HepG2 (cell line): Measurements from ENCODE around the gene CTF1. TPM values are rescaled to one million over a fixed set of nuclear protein-coding genes. Genes with fewer than 3 reads are reported as not detected.

Experiments used
- ATF7-NPFF ChIP-seq: sonication (generic); formaldehyde crosslinking; IDR thresholded peaks from 2 replicates; pipeline ENCODE4 v1.8.1; 2023; ENCODE audit warnings: mild to moderate bottlenecking, low read depth, missing genetic modification reagents, moderate library complexity
- GFI1 ChIP-seq: sonication (generic); formaldehyde crosslinking; IDR thresholded peaks from 2 replicates; pipeline ENCODE4 v1.5.0; 2020; ENCODE audit warnings: missing genetic modification reagents, mild to moderate bottlenecking, borderline replicate concordance
- HOXA7 ChIP-seq: sonication (generic); formaldehyde crosslinking; IDR thresholded peaks from 2 replicates; pipeline ENCODE4 v1.8.1; 2022; ENCODE audit warnings: mild to moderate bottlenecking, missing genetic modification reagents, moderate library complexity
- LCORL ChIP-seq, 2 experiments: fragments of 450-650 bp in 1 of 2; sonication (generic) in 1 of 2; formaldehyde crosslinking in 1 of 2; IDR thresholded peaks; 2 replicates each; pipeline versions ENCODE4 v1.5.0 to v1.6.1; 2017 to 2020; ENCODE audit warnings: antibody characterized with exemption in 1 of 2, missing genetic modification reagents in 1 of 2
- MEIS1 ChIP-seq: sonication (generic); formaldehyde crosslinking; IDR thresholded peaks from 2 replicates; pipeline ENCODE4 v1.9.0; 2021; ENCODE audit warnings: mild to moderate bottlenecking, missing genetic modification reagents, moderate library complexity, borderline replicate concordance
- MTA1 ChIP-seq: sonication (generic); formaldehyde crosslinking; IDR thresholded peaks from 2 replicates; pipeline ENCODE4 v1.4.0; 2020; ENCODE audit warnings: missing genetic modification reagents, mild to moderate bottlenecking, borderline replicate concordance
- MXI1 ChIP-seq: IDR thresholded peaks from 3 replicates; pipeline ENCODE4 v1.6.1; 2012; ENCODE audit warnings: low read depth, low read length, inconsistent platforms, borderline replicate concordance
- NR2F6 ChIP-seq, 2 experiments: IDR thresholded peaks; 2 replicates each; pipeline ENCODE4 v1.6.1; 2016; ENCODE audit warnings: antibody characterized with exemption in 1 of 2, mild to moderate bottlenecking in 1 of 2
- PITX1 ChIP-seq: sonication (generic); formaldehyde crosslinking; IDR thresholded peaks from 2 replicates; pipeline ENCODE4 v1.5.1; 2020; ENCODE audit warnings: mild to moderate bottlenecking, missing genetic modification reagents
- RBM39 ChIP-seq: fragments of 200-400 bp; formaldehyde crosslinking; IDR thresholded peaks from one replicate; pipeline ENCODE4 v1.6.1; 2018; ENCODE audit warnings: antibody characterized with exemption, mild to moderate bottlenecking, low read depth, low read length; ENCODE audit not compliant: poor library complexity, severe bottlenecking
- SALL2 ChIP-seq: sonication (generic); formaldehyde crosslinking; IDR thresholded peaks from 2 replicates; pipeline ENCODE4 v1.8.1; 2023; ENCODE audit warnings: mild to moderate bottlenecking, missing genetic modification reagents, inconsistent platforms
- SP140L ChIP-seq: sonication (generic); formaldehyde crosslinking; IDR thresholded peaks from 2 replicates; pipeline ENCODE4 v1.4.0; 2020; ENCODE audit warnings: missing genetic modification reagents, borderline replicate concordance
- SP2 ChIP-seq: sonication (generic); formaldehyde crosslinking; IDR thresholded peaks from 2 replicates; pipeline ENCODE4 v1.5.1; 2020; ENCODE audit warnings: mild to moderate bottlenecking, missing genetic modification reagents
- SPEN ChIP-seq: sonication (generic); formaldehyde crosslinking; IDR thresholded peaks from 2 replicates; pipeline ENCODE4 v1.5.1; 2020; ENCODE audit warnings: low read depth, mild to moderate bottlenecking, missing genetic modification reagents
- TEAD2 ChIP-seq: sonication (generic); formaldehyde crosslinking; IDR thresholded peaks from 2 replicates; pipeline ENCODE4 v1.9.0; 2021; ENCODE audit warnings: missing genetic modification reagents
- ZNF205 ChIP-seq: IDR thresholded peaks from 2 replicates; pipeline ENCODE4 v1.6.1; 2018; ENCODE audit warnings: missing biosample characterization, missing genetic modification reagents
- ZNF235 ChIP-seq: sonication (generic); formaldehyde crosslinking; IDR thresholded peaks from 2 replicates; pipeline ENCODE4 v1.8.1; 2023; ENCODE audit warnings: mild to moderate bottlenecking, missing genetic modification reagents, borderline replicate concordance
- ZNF367 ChIP-seq: sonication (generic); formaldehyde crosslinking; IDR thresholded peaks from 2 replicates; pipeline ENCODE4 v1.4.0; 2020; ENCODE audit warnings: missing genetic modification reagents, borderline replicate concordance
- ZNF547 ChIP-seq: sonication (generic); formaldehyde crosslinking; IDR thresholded peaks from 2 replicates; pipeline ENCODE4 v1.5.1; 2020; ENCODE audit warnings: mild to moderate bottlenecking, missing genetic modification reagents
- ZNF549 ChIP-seq: sonication (generic); formaldehyde crosslinking; IDR thresholded peaks from 2 replicates; pipeline ENCODE4 v1.5.0; 2020; ENCODE audit warnings: missing genetic modification reagents
- ZNF713 ChIP-seq: sonication (generic); formaldehyde crosslinking; IDR thresholded peaks from 2 replicates; pipeline ENCODE4 v1.4.0; 2020; ENCODE audit warnings: mild to moderate bottlenecking, missing genetic modification reagents
- ZNF775 ChIP-seq: sonication (generic); formaldehyde crosslinking; IDR thresholded peaks from 2 replicates; pipeline ENCODE4 v1.4.0; 2020; ENCODE audit warnings: missing genetic modification reagents, mild to moderate bottlenecking, moderate library complexity, borderline replicate concordance
- ZNF782 ChIP-seq: sonication (generic); formaldehyde crosslinking; IDR thresholded peaks from 2 replicates; pipeline ENCODE4 v1.4.0; 2020; ENCODE audit warnings: missing genetic modification reagents, mild to moderate bottlenecking, borderline replicate concordance
- ZNF841 ChIP-seq: sonication (generic); formaldehyde crosslinking; IDR thresholded peaks from 2 replicates; pipeline ENCODE4 v1.8.1; 2023; ENCODE audit warnings: missing genetic modification reagents, borderline replicate concordance
- polyA plus RNA-seq, 8 experiments: library from polyadenylated mRNA; depleted of rRNA in 3 of 8; stranded (reverse) in 7 of 8; unstranded in 1 of 8; fragments of >200 nt; fragmentation: Illumina TruSeq in 4 of 8; extraction: Trizol in 4 of 8; gene quantifications; 2 replicates each; pipeline versions ENCODE4 v1.2.1 to v1.2.3, GENCODE V29; 2011 to 2016; ENCODE audit warnings: low read depth in 4 of 8, missing spikeins in 1 of 8, mixed read lengths in 1 of 8; ENCODE audit not compliant: insufficient read depth in 1 of 8
- total RNA-seq, 5 experiments: library from RNA; depleted of rRNA; stranded (reverse); fragments of >200 nt; fragmentation: Illumina TruSeq; extraction: Trizol; gene quantifications; 2 replicates each; pipeline ENCODE4 v1.2.3, GENCODE V29; 2016; ENCODE audit warnings: low read depth in 1 of 5
- TF ChIP-seq, protein P1 (sequence below): IDR thresholded peaks from 2 replicates; pipeline ENCODE4 v1.6.1; 2012; ENCODE audit warnings: inconsistent platforms
- TF ChIP-seq, protein P2 (sequence below): sonication (generic); formaldehyde crosslinking; IDR thresholded peaks from 2 replicates; pipeline ENCODE4 v1.4.0; 2020; ENCODE audit warnings: missing genetic modification reagents, borderline replicate concordance
- TF ChIP-seq, protein P3 (sequence below): sonication (generic); formaldehyde crosslinking; IDR thresholded peaks from 2 replicates; pipeline ENCODE4 v1.9.0; 2022; ENCODE audit warnings: missing genetic modification reagents, mild to moderate bottlenecking, borderline replicate concordance

The CTF1 gene
- total and polyA plus RNA-seq, 2 of the 13 experiments (the other 11 are each of a cell fraction or from before 2014, with no cell fraction given) = 0.13 to 1.8 TPM

DNA sequence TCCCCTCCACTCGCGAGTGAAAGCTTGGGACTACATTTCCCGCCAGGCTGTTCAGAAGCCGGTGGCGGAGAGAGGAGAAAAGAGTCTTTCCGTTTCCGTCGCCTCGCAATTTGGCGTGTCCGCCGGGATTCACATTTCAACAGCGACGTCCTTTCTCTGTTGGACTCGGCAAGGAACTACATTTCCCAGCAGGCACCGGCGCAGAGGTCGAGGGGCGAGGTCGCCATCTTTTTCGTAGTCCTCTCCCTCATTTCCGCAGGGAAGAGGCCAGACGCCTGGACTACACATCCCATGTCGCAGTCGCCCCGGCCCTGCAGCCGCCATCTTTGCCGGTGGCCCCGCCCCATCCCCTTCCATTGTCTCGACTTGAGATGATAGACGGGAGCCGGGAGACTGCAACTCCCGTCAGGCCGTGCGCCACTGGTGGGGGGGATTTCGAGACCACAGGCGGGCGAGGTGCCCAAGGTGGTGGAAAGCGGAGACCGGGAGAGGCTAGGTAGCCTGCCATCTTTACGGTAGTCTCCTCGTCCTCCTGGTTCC lies 26.1 kb downstream of the CTF1 start (continued):
- TF ChIP-seq ATF7-NPFF (CRISPR knock-in tag) (no peak), ZNF782 (CRISPR knock-in tag) (no peak; the same call in 1 of the 2 replicates), TEAD2 (CRISPR knock-in tag) (no peak), ZNF713 (no peak), MTA1 (CRISPR knock-in tag) (no peak), SPEN (CRISPR knock-in tag) (peak; percentile 61), GFI1 (no peak), NR2F6 (IDR thresholded peaks at IDR 0.05) (peak; percentile 72; the same call in 1 of the 2 replicates), NR2F6 (CRISPR knock-in tag; IDR thresholded peaks at IDR 0.05) (peak; percentile 71), ZNF367 (CRISPR knock-in tag) (no peak), LCORL (IDR thresholded peaks at IDR 0.05) (no peak), LCORL (CRISPR knock-in tag; IDR thresholded peaks at IDR 0.05) (peak; percentile 47), SALL2 (CRISPR knock-in tag) (peak; percentile 82), MXI1 (peak; percentile 85; the same call in 2 of the 3 replicates), ZNF205 (CRISPR knock-in tag) (0 out of 2 replicates have a peak, but pooled peaks have one; percentile 47), HOXA7 (no peak), ZNF549 (CRISPR knock-in tag) (no peak), RBM39 (peak; percentile 17), ZNF775 (CRISPR knock-in tag) (no peak), SP140L (no peak), MEIS1 (no peak), ZNF841 (CRISPR knock-in tag) (no peak), PITX1 (CRISPR knock-in tag) (no peak; the same call in 1 of the 2 replicates), SP2 (CRISPR knock-in tag) (peak; percentile 72; the same call in 1 of the 2 replicates), ZNF547 (CRISPR knock-in tag) (no peak; the same call in 1 of the 2 replicates), ZNF235 (CRISPR knock-in tag) (0 out of 2 replicates have a peak, but pooled peaks have one; percentile 72)
- TF ChIP-seq, protein P1, sequence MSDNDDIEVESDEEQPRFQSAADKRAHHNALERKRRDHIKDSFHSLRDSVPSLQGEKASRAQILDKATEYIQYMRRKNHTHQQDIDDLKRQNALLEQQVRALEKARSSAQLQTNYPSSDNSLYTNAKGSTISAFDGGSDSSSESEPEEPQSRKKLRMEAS = no peak
- TF ChIP-seq, protein P2, sequence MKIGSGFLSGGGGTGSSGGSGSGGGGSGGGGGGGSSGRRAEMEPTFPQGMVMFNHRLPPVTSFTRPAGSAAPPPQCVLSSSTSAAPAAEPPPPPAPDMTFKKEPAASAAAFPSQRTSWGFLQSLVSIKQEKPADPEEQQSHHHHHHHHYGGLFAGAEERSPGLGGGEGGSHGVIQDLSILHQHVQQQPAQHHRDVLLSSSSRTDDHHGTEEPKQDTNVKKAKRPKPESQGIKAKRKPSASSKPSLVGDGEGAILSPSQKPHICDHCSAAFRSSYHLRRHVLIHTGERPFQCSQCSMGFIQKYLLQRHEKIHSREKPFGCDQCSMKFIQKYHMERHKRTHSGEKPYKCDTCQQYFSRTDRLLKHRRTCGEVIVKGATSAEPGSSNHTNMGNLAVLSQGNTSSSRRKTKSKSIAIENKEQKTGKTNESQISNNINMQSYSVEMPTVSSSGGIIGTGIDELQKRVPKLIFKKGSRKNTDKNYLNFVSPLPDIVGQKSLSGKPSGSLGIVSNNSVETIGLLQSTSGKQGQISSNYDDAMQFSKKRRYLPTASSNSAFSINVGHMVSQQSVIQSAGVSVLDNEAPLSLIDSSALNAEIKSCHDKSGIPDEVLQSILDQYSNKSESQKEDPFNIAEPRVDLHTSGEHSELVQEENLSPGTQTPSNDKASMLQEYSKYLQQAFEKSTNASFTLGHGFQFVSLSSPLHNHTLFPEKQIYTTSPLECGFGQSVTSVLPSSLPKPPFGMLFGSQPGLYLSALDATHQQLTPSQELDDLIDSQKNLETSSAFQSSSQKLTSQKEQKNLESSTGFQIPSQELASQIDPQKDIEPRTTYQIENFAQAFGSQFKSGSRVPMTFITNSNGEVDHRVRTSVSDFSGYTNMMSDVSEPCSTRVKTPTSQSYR (CRISPR knock-in tag) = no peak
- TF ChIP-seq, protein P3, sequence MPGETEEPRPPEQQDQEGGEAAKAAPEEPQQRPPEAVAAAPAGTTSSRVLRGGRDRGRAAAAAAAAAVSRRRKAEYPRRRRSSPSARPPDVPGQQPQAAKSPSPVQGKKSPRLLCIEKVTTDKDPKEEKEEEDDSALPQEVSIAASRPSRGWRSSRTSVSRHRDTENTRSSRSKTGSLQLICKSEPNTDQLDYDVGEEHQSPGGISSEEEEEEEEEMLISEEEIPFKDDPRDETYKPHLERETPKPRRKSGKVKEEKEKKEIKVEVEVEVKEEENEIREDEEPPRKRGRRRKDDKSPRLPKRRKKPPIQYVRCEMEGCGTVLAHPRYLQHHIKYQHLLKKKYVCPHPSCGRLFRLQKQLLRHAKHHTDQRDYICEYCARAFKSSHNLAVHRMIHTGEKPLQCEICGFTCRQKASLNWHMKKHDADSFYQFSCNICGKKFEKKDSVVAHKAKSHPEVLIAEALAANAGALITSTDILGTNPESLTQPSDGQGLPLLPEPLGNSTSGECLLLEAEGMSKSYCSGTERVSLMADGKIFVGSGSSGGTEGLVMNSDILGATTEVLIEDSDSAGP (CRISPR knock-in tag) = peak; percentile 64; the same call in 1 of the 2 replicates
